ENCODE measurements around the gene MCRIP2. TPM values are rescaled to one million over a fixed set of nuclear protein-coding genes. Genes with fewer than 3 reads are reported as not detected.

MCRIP2 gene
- total RNA-seq, 1 donor from 2014 or later = 20.9 TPM

DNA sequence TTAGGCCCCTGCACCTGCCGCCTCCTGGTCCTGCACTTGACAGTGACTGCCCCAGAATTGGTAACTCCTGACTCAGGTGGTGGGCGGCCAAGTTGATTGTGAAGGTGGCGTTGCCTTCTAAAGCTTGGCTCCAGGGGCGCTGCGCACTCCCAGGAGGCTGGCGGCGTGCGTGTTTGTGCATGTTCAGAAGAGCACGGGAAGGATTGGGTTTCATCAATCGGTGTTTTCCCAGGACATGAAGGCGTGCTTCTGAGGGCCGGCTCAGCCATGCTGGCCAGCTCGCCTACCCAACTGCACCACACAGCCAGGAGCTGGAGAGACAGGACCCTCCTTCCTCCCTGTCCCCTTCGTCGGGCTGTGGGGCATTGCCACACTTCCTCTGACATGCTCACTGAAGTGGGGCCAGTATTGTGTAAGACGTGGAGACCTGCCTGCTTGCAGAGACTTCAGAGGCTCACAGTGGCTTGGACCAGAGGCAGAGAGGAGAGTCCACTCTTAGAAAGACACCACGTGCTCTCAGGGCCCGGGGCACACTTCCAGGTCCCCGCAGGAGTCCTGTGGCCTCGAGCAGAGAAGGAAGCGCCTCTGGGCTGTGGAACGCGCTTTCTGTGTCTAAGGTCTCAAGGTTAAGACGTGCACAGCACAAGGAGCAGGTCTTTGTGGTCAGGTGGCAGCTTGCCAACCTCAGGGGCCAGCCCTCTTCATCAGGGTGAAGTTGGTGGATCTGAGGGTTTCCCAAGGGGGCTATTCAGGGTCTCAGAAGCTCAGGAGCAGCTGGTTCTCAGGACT is 48.9 kb upstream of the MCRIP2 start:
- Histone ChIP-seq H3K9me3 (ENCODE audit: insufficient read depth, low read depth, low read length) (no peaks in the 10 kb centered on the region), H3K4me1 (ENCODE audit: insufficient read depth, low read length) (peaks cover 14% of the 10 kb centered on the region), H3K4me2 (ENCODE audit: low read length) (no peak overlapping the region), H3K36me3 (ENCODE audit: insufficient read depth, low read length) (no peaks in the 10 kb centered on the region), H3K9ac (ENCODE audit: low read length) (no peak overlapping the region), H4K20me1 (ENCODE audit: insufficient read depth, low read length) (peaks cover 69% of the 10 kb centered on the region), H3K4me3 (ENCODE audit: insufficient read depth, low read depth, low read length) (no peak overlapping the region), H3K79me2 (ENCODE audit: insufficient read depth, low read length) (peaks cover 75% of the 10 kb centered on the region), H3K27me3 (ENCODE audit: insufficient read depth, low read length) (no peaks in the 10 kb centered on the region), H2AFZ (ENCODE audit: low read depth, low read length) (no peak overlapping the region), H3K27ac (ENCODE audit: low read depth, low read length) (no peak overlapping the region)
- no peak overlapping the region for H3K4me3 Mint-ChIP-seq (ENCODE audit: unreplicated experiment)
- FAIRE-seq = no peak
- no peak for TF ChIP-seq CTCF (IDR thresholded peaks at IDR 0.05; ENCODE audit: insufficient read depth, low read depth, low read length)
- no peak overlapping the region for H3K27ac Mint-ChIP-seq (ENCODE audit: unreplicated experiment)
- no peak for DNase-seq (ENCODE audit: low read depth)
- H3K36me3 Mint-ChIP-seq (ENCODE audit: low read depth, unreplicated experiment) = peaks cover 12% of the 10 kb centered on the region
- H3K9me3 Mint-ChIP-seq (ENCODE audit: unreplicated experiment) = no peaks in the 10 kb centered on the region
- peaks cover 8% of the 10 kb centered on the region for H3K4me1 Mint-ChIP-seq (ENCODE audit: low read depth, unreplicated experiment)
- H3K27me3 Mint-ChIP-seq (ENCODE audit: low read depth, unreplicated experiment) = no peaks in the 10 kb centered on the region

GRCh38 chr16:593406-593805 is 48.2 kb upstream of the MCRIP2 start:
- H3K36me3 ChIP-seq (ENCODE audit: insufficient read depth, low read length) = no peaks in the 10 kb centered on the region
- no peak for DNase-seq (ENCODE audit: low read depth)
- peaks cover 8% of the 10 kb centered on the region for H3K4me1 ChIP-seq (ENCODE audit: insufficient read depth, low read length)
- no peak overlapping the region for H3K4me3 ChIP-seq (ENCODE audit: insufficient read depth, low read depth, low read length)
- Mint-ChIP-seq H3K36me3 (ENCODE audit: low read depth, unreplicated experiment) (peaks cover 12% of the 10 kb centered on the region), H3K9me3 (ENCODE audit: unreplicated experiment) (no peaks in the 10 kb centered on the region), H3K27ac (ENCODE audit: unreplicated experiment) (no peak overlapping the region), H3K4me1 (ENCODE audit: low read depth, unreplicated experiment) (peaks cover 6% of the 10 kb centered on the region), H3K27me3 (ENCODE audit: low read depth, unreplicated experiment) (no peaks in the 10 kb centered on the region), H3K4me3 (ENCODE audit: unreplicated experiment) (no peak overlapping the region)
- H3K4me2 ChIP-seq (ENCODE audit: low read length) = no peak overlapping the region
- H3K9me3 ChIP-seq (ENCODE audit: insufficient read depth, low read depth, low read length) = no peaks in the 10 kb centered on the region
- H4K20me1 ChIP-seq (ENCODE audit: insufficient read depth, low read length) = peaks cover 66% of the 10 kb centered on the region
- H3K9ac ChIP-seq (ENCODE audit: low read length) = no peak overlapping the region
- TF ChIP-seq EZH2 (IDR thresholded peaks at IDR 0.05; ENCODE audit: insufficient read depth, low read length) (no peak), CTCF (IDR thresholded peaks at IDR 0.05; ENCODE audit: insufficient read depth, low read depth, low read length) (no peak)
- FAIRE-seq = no peak
- H3K27me3 ChIP-seq (ENCODE audit: insufficient read depth, low read length) = no peaks in the 10 kb centered on the region
- H3K79me2 ChIP-seq (ENCODE audit: insufficient read depth, low read length) = peaks cover 68% of the 10 kb centered on the region
- no peak overlapping the region for H3K27ac ChIP-seq (ENCODE audit: low read depth, low read length)
- H2AFZ ChIP-seq (ENCODE audit: low read depth, low read length) = no peak overlapping the region

DNA sequence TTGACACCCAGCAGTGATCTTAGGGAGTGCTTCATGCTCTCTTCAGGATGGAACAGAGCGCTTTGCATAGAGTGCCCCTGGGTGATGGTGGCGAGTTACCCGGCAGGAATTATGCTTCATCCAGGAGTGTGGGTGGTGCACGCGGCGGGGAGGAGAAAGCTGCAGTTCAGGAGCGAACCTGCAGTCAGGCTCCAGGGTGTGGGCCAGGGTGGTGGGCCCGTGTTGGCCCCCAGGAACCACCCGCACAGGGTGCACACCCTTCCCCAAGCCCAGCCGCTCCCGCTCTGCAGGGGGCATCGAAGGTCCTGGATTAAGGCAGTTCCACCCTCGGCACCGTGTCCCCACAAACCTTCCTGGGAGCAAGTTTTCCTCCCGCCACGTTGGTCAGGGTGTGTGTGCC is 47.8 kb upstream of the MCRIP2 start:
- no peaks in the 10 kb centered on the region for H3K27me3 ChIP-seq (ENCODE audit: insufficient read depth, low read length)
- DNase-seq (ENCODE audit: low read depth) = no peak
- no peak overlapping the region for H3K4me3 ChIP-seq (ENCODE audit: insufficient read depth, low read depth, low read length)
- TF ChIP-seq EZH2 (IDR thresholded peaks at IDR 0.05; ENCODE audit: insufficient read depth, low read length) = no peak
- TF ChIP-seq CTCF (IDR thresholded peaks at IDR 0.05; ENCODE audit: insufficient read depth, low read depth, low read length) = no peak
- H3K36me3 ChIP-seq (ENCODE audit: insufficient read depth, low read length) = no peaks in the 10 kb centered on the region
- peaks cover 6% of the 10 kb centered on the region for H3K4me1 Mint-ChIP-seq (ENCODE audit: low read depth, unreplicated experiment)
- no peaks in the 10 kb centered on the region for H3K27me3 Mint-ChIP-seq (ENCODE audit: low read depth, unreplicated experiment)
- H3K4me3 Mint-ChIP-seq (ENCODE audit: unreplicated experiment) = no peak overlapping the region
- H3K27ac ChIP-seq (ENCODE audit: low read depth, low read length) = no peak overlapping the region
- H3K36me3 Mint-ChIP-seq (ENCODE audit: low read depth, unreplicated experiment) = peaks cover 12% of the 10 kb centered on the region
- FAIRE-seq = no peak
- H3K4me1 ChIP-seq (ENCODE audit: insufficient read depth, low read length) = peaks cover 8% of the 10 kb centered on the region
- no peak overlapping the region for H3K9ac ChIP-seq (ENCODE audit: low read length)
- H3K9me3 ChIP-seq (ENCODE audit: insufficient read depth, low read depth, low read length) = no peaks in the 10 kb centered on the region
- no peak overlapping the region for H2AFZ ChIP-seq (ENCODE audit: low read depth, low read length)
- no peak overlapping the region for H3K4me2 ChIP-seq (ENCODE audit: low read length)
- H3K79me2 ChIP-seq (ENCODE audit: insufficient read depth, low read length) = peaks cover 68% of the 10 kb centered on the region
- H3K9me3 Mint-ChIP-seq (ENCODE audit: unreplicated experiment) = no peaks in the 10 kb centered on the region
- H4K20me1 ChIP-seq (ENCODE audit: insufficient read depth, low read length) = peaks cover 69% of the 10 kb centered on the region
- H3K27ac Mint-ChIP-seq (ENCODE audit: unreplicated experiment) = peak overlapping the region; percentile 18

Measured in astrocyte (in vitro differentiated cells and primary cell).